Neutrophil (primary cell): Measurements from ENCODE around the gene RASAL3.
A peak's percentile ranks its signal among the peaks of the same experiment; 100 is the strongest.

Source experiments
- H3K27ac ChIP-seq: fragments of 200-600 bp; sonication (generic); 2 replicates; pipeline ENCODE4 v1.5.1; 2016; ENCODE audit warnings: mild to moderate bottlenecking, moderate library complexity
- H3K27me3 ChIP-seq: fragments of 200-600 bp; sonication (generic); 2 replicates; pipeline ENCODE4 v1.6.0; 2016; ENCODE audit warnings: mild to moderate bottlenecking
- H3K36me3 ChIP-seq: fragments of 200-600 bp; sonication (generic); 2 replicates; pipeline ENCODE4 v1.5.1; 2017
- H3K4me1 ChIP-seq, 2 experiments: fragments of 200-600 bp in 1 of 2; sonication (generic) in 1 of 2; 1 replicate in 1 of 2; 2 replicates in 1 of 2; pipeline versions ENCODE4 v1.5.1 to v1.6.1; 2013 to 2016; ENCODE audit warnings: low read depth in 1 of 2, low read length in 1 of 2, mild to moderate bottlenecking in 1 of 2, moderate library complexity in 1 of 2; ENCODE audit not compliant: control insufficient read depth in 1 of 2, insufficient read depth in 1 of 2
- H3K4me3 ChIP-seq, 2 experiments: fragments of 200-600 bp in 1 of 2; sonication (generic) in 1 of 2; 1 replicate in 1 of 2; 2 replicates in 1 of 2; pipeline ENCODE4 v1.5.1; 2013 to 2016; ENCODE audit warnings: low read depth in 1 of 2, low read length in 1 of 2, mild to moderate bottlenecking in 1 of 2, moderate library complexity in 1 of 2
- H3K9me3 ChIP-seq: fragments of 200-600 bp; sonication (generic); 2 replicates; pipeline ENCODE4 v1.5.1; 2016
- CTCF ChIP-seq: fragments of 200-600 bp; sonication (generic); IDR thresholded peaks from 2 replicates; pipeline ENCODE4 v1.5.1; 2016; ENCODE audit warnings: antibody characterized with exemption

RASAL3 gene

GRCh38 chr19:15448778-15449619, 15.3 kb downstream of the RASAL3 start:
- peak overlapping the region; percentile 92 for H3K27ac ChIP-seq
- no peaks in the 10 kb centered on the region for H3K27me3 ChIP-seq
- H3K36me3 ChIP-seq = peaks cover 43% of the 10 kb centered on the region
- H3K9me3 ChIP-seq = no peaks in the 10 kb centered on the region
- H3K4me1 ChIP-seq = peaks cover 35 to 42% of the 10 kb centered on the region in 2 experiments
- no peak for TF ChIP-seq CTCF
- H3K4me3 ChIP-seq = peak overlapping the region; percentile 58 to 62

- Histone ChIP-seq H3K9me3 (no peaks in the 10 kb centered on the region), H3K4me3 (no peak overlapping the region), H3K36me3 (peaks cover 35% of the 10 kb centered on the region), H3K27ac (peak overlapping the region; percentile 92), H3K27me3 (no peaks in the 10 kb centered on the region), H3K4me1 (peaks cover 37 to 50% of the 10 kb centered on the region in 2 experiments)
- no peak for TF ChIP-seq CTCF
Observed at GRCh38 chr19:15448044-15448777, 16.1 kb downstream of the RASAL3 start.

- H3K27ac ChIP-seq = peak overlapping the region; percentile 92
- peaks cover 23% of the 10 kb centered on the region for H3K36me3 ChIP-seq
- peaks cover 49 to 61% of the 10 kb centered on the region in 2 experiments for H3K4me1 ChIP-seq
- no peak overlapping the region for H3K4me3 ChIP-seq
- TF ChIP-seq CTCF = no peak
- no peaks in the 10 kb centered on the region for H3K9me3 ChIP-seq
- no peaks in the 10 kb centered on the region for H3K27me3 ChIP-seq
Observed at GRCh38 chr19:15447057-15447456, 17.3 kb downstream of the RASAL3 start.

- H3K36me3 ChIP-seq = peaks cover 12% of the 10 kb centered on the region
- H3K27me3 ChIP-seq = no peaks in the 10 kb centered on the region
- peak overlapping the region; percentile 92 for H3K27ac ChIP-seq
- no peak for TF ChIP-seq CTCF
- peaks cover 61 to 73% of the 10 kb centered on the region in 2 experiments for H3K4me1 ChIP-seq
- H3K9me3 ChIP-seq = no peaks in the 10 kb centered on the region
- H3K4me3 ChIP-seq = no peak overlapping the region
Observed at GRCh38 chr19:15445807-15446376, 18.5 kb downstream of the RASAL3 start.

- no peak overlapping the region for H3K4me3 ChIP-seq
- no peaks in the 10 kb centered on the region for H3K9me3 ChIP-seq
- H3K27ac ChIP-seq = no peak overlapping the region
- H3K36me3 ChIP-seq = peaks cover 12% of the 10 kb centered on the region
- H3K4me1 ChIP-seq = peaks cover 67 to 79% of the 10 kb centered on the region in 2 experiments
- no peaks in the 10 kb centered on the region for H3K27me3 ChIP-seq
- no peak for TF ChIP-seq CTCF
Observed at GRCh38 chr19:15445227-15445605, 19.1 kb downstream of the RASAL3 start.
